Right forelimb (tissue), 1 donor: Measurements from ENCODE around the gene SHMT2.
A peak's percentile ranks its signal among the peaks of the same experiment; 100 is the strongest.

Experiments
- DNase-seq: peaks from one replicate; pipeline ENCODE4 v3.0.0-alpha.2; 2018

SHMT2 gene

DNA sequence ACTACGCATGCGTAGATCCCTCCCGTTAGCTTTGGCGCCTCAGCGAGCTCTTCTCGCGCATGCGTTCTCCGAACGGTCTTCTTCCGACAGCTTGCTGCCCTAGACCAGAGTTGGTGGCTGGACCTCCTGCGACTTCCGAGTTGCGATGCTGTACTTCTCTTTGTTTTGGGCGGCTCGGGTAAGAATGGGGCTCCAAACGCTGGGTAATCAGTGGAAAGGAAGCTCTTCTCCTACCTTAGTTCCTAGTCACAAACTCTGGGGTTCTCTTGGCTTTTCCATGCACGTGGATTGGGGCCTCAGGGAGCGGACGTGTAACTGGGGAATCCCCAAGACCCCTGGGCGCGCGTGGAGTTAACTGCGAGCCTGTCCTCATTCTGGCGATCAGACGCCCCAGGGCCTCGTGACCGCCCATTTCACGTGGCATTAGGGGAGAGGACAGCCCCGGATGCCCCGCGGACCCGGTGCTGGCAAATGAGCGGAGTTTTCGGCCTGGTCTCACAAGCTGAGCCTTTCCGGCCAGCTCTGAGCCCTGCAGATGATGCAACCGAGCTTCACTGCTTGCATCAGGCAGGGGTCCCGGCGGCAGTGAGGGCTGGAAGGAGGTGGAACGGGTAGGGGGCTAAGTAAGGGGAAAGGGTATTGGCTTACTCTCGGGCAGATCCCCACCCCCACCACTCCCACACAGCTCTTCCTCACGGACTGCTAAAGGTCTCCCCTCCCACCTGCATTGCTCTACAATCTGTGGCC, at the start of gene SHMT2:
TSS of gene SHMT2 (plus strand) at position 78 of the 747 bp plus-strand sequence. CDS start at position 146, 68 bp downstream.
- DNase-seq, result peak; percentile 92

DNA sequence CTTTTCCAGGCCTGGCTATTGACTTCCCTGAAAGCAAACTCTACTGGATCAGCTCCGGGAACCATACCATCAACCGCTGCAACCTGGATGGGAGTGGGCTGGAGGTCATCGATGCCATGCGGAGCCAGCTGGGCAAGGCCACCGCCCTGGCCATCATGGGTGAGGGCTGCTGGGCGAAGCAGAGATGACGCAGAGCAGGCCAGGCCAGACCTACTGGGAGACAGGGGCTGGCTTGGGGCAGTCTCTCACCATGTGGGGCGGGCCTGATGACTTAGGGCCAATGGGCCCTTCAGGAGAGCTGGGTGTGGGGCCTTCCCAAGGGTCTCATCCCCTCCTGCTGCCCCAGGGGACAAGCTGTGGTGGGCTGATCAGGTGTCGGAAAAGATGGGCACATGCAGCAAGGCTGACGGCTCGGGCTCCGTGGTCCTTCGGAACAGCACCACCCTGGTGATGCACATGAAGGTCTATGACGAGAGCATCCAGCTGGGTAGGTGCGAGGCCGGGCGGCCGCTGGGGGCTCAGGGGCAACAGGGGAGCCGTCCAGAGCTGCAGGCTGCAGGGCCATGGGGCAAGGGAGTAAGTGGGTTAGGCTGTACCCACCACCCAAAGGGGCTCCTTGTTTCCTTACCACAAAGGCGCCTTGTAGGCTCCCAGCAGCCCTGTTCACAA, 49.1 kb upstream of the SHMT2 start:
- DNase-seq, result no peak

DNA sequence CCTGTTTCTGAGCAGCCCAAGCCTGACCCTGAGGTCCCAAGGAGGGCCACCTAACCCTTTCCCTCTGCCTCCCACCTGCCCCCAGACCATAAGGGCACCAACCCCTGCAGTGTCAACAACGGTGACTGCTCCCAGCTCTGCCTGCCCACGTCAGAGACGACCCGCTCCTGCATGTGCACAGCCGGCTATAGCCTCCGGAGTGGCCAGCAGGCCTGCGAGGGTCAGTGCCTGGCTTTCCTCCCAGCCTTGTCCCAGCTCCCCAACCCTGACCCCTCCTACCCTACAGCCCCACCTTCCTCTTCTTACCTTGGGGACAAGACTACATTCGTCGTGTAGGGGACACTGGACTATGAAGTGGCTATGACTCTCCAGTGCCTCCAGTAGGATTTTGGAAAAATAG, 48.4 kb upstream of the SHMT2 start:
- no peak for DNase-seq

DNA sequence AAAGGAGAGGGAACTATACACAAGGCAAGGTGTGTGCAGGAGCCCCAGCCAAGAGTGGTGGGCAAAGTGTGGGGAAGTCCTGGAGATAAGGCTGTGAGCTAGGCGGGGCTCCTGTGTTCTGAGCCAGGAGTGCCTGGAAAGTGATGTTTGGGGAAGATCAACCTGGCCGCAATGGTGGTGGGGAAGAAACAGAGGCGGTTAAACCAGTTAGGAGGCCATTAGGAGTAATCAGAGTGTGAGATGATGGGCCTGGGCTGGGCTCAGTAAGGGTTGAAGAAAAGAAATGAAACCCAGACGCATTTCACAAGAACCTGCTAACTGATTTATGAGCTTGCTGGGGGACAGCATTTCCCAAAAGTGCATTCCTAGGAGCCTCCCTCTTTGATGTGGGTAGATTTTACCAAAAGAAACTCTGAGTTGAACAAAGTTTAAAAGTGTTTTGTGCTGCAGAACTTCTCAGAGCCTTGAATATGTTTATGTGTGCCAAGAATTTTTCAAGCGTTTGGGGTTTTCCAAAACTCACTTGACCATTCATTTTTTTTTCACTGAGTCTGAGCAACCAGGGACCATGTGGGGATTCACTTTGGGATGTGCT, 47.9 kb upstream of the SHMT2 start:
- no peak for DNase-seq

DNA sequence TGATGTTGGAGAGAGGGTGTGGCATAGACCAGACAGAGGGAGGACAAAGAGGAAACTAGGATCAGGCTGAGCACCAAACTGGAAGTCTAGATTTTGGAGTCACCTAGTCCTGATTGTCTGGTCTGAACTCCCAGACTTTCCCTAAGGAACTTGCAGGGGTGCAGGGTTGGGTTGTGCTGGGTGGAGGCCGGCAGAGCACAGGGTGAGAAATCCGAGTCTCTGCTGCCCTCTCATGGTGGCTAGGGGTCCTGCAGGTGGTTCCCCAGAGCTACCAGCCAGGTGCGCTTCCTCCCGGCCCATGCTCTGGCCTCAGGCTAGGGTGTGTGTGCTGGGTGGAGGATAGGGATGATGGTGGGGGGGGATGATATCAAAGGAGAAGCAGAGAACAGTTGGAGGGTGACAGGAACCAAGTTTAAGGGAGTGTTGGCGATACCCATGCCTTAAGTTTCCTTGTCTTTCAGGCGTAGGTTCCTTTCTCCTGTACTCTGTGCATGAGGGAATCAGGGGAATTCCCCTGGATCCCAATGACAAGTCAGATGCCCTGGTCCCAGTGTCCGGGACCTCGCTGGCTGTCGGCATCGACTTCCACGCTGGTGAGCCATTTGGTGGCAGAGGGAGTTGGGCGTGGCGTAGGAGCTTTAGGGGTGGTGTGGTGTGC, 46.5 kb upstream of the SHMT2 start:
- DNase-seq, result peak; percentile 87

DNA sequence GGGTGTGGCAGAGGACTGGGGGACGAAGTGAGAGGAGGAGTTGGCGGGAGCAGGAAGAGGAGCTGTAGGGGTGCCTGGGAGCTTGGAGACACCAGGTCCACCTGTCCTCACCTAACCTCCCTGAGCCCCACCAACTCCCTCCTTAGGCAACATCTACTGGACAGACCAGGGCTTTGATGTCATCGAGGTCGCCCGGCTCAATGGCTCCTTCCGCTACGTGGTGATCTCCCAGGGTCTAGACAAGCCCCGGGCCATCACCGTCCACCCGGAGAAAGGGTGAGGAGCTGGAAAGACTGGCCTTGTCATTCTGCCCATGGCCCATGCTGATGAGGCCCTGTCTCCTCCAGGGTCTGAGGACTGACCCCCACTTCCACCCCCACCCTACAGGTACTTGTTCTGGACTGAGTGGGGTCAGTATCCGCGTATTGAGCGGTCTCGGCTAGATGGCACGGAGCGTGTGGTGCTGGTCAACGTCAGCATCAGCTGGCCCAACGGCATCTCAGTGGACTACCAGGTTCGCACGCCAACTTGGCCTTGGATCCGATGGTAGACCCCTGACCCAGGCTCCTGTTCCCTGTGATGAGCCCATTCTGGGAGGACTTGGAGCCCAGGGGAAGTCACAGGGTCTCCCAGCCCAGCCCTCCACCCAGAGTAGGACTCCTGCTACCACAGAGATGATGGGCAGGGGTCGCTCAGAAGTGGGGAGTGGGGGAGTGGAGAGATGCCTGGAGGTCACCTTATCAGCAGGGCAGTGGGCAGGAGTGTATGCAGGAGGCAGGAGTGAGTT, 45.4 kb upstream of the SHMT2 start:
- no peak for DNase-seq

DNA sequence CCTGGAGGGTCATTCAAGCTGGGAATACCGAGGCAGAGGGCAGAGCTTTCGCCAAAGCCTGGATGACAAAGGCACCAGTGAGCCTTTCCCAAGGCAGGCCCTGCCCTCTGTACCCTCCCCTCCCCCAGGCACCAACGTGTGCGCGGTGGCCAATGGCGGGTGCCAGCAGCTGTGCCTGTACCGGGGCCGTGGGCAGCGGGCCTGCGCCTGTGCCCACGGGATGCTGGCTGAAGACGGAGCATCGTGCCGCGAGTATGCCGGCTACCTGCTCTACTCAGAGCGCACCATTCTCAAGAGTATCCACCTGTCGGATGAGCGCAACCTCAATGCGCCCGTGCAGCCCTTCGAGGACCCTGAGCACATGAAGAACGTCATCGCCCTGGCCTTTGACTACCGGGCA, 44.1 kb upstream of the SHMT2 start:
- DNase-seq, result no peak

DNA sequence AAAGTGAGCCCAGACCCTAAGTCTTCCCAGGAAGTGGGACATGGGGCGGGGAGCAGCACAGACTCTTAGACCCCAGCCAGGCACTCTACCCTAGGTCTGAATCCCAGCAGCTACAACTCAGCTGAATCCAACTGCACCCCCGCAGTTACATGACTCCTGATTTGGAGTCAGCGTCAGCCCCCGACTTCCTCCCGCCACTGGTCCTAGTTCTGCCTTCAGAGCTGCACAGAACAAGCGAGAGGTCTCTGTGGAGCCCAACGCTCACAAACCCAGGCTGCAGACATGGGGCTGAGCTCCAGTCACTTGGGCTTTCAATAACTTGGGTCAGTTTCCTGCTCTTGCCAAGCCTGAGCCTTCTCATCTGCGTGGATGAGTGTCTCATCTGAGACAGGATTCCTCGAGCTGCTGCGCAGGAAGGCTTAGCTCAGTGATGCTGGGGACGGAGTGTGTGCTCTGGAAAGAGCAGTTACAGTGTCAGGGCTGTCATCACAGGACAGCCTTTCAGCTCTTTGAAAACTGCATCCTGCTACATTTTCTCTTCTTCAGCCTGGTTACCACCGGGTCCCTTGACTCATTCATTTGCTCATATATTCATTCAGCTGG, 43.5 kb upstream of the SHMT2 start:
- DNase-seq, result no peak

DNA sequence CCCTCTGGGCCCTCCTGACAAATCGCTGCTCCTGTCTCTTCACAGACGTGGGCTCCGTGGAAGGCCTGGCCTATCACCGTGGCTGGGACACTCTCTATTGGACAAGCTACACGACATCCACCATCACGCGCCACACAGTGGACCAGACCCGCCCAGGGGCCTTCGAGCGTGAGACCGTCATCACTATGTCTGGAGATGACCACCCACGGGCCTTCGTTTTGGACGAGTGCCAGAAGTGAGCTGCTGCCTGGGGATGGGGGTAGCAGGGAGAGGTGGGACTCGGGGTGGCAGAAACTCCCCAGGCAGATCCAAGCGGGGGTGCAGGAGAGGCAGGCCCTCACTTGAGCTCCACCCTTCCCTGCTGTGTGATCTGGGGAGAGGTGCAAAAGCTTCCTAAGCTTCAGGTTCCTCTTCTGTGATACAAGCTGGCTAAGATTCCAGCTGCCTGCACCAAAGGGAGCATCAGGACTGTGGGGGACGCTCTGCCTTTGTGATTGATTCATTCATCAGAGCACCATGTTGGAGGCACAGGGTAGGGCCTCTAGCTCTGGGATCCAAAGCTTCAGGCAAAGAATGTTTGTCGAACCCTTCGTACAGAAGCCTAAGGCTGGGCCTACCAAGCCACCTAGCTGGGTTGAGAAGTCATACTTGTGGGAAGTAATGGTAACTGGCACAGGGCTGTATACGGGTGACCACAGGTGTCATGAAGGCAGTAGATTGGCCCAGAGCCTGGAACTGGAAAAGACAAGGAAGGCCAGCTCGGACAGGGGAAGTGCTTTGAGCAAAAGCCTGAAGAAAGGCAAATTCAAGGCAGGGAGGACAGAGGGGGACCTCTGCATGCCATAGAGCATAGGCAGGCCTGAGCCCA, 42.1 kb upstream of the SHMT2 start:
- DNase-seq, result no peak

DNA sequence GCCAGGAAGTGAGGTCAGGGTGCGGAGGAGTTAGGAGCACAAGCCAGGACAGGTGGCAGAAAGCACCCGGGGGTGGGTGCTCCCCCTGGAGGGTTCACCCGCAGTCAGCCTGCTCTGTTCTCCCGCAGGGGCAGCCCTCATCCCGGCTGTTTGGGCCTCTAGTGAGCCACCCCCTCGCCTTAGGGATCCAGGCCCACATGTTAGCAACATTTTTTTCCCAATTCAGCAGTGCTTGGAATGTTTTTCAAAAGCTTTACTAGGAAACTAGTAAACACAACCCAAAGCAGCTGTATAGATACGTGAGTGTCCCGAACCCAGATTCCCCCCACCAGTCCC, 41.5 kb upstream of the SHMT2 start:
- no peak for DNase-seq

DNA sequence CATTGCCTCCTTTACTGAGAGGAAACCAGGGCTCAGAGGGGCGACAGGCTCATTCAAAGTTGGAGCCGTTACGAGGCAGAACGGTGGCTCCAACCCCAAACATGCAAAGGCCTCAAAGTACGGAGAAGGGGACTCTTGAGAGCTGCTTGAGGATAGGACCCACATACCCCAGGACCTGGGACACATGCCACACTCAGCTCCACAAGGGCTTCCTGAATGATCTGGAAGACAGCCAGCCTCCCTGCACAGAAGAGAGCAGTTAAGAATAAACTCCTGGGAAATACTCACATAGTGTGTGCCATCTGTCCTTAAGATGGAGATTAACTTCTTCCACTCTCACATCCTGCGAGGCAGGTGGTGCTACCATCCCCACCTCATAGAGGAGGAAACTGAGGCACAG, 39.5 kb upstream of the SHMT2 start:
- DNase-seq, result no peak

DNA sequence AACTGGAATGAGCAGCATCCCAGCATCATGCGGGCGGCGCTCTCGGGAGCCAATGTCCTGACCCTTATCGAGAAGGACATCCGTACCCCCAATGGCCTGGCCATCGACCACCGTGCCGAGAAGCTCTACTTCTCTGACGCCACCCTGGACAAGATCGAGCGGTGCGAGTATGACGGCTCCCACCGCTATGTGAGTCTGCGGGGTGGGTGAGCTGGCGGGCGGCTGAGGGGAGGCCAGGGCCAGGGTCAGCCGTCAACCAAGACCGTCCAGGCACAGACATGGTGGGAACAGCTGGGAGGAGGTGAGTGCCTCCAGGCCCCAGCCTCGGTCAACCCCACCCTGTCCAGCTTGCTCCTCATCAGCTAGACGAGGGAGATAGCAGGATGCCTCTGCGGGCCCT, 38.7 kb upstream of the SHMT2 start:
- DNase-seq, result no peak

DNA sequence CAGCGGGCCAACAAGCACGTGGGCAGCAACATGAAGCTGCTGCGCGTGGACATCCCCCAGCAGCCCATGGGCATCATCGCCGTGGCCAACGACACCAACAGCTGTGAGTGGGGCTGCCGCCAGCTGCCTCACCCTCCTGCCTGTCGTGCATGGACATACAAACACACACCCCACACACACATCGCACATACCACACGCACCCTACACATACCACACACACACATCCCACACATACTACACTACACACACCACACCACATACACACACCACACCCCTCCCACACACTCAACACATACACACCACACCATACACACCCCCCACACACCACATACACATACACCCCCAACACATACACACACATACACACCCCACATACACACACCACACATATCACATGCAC, 38.1 kb upstream of the SHMT2 start:
- DNase-seq, result no peak

DNA sequence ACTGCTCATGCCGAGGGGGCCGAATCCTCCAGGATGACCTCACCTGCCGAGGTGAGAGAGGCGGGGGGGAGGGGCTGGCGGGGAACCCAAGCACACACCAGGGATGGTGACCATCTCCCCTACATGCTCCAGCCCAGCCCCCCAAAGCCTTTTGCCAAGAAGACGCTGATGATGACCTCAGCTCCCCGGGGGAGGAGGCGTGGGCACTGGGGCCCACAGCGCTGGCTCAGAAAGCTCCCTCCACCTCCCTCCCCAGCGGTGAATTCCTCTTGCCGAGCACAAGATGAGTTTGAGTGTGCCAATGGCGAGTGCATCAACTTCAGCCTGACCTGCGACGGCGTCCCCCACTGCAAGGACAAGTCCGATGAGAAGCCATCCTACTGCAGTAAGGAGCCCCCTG, 36.6 kb upstream of the SHMT2 start:
- DNase-seq, result no peak

DNA sequence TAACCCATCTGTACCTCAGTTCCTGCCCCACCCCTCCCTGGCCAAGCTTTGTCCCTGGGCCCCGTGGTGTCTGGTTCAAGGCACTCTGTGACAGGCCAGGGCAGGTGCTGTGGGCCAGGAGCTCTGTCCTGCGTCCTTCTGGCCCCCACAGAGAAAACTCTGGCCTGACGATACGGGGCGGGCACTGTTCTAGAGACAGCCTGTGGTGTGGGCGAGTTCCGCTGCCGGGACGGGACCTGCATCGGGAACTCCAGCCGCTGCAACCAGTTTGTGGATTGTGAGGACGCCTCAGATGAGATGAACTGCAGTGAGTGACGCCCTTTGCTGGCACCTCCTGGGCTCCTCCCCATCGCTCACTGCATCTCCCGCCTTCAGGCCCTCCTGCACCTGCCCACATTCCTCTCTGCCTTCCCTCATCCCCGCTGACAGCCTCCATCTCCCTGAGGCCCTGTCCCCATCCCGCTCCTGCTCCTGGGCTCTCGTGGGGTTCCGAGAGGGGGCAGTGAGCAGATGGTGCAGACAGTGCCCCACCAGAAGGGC, 35.7 kb upstream of the SHMT2 start:
- DNase-seq, result no peak

DNA sequence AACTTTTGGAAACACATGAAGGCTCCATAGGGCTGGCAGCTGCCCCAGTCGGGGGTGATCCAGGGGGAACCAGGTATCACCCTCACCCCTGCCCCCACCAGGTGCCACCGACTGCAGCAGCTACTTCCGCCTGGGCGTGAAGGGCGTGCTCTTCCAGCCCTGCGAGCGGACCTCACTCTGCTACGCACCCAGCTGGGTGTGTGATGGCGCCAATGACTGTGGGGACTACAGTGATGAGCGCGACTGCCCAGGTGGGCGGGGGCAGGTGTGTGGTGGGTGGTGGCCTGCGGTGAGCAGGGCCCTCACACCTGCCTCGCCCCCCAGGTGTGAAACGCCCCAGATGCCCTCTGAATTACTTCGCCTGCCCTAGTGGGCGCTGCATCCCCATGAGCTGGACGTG, 35.3 kb upstream of the SHMT2 start:
- DNase-seq, result no peak

DNA sequence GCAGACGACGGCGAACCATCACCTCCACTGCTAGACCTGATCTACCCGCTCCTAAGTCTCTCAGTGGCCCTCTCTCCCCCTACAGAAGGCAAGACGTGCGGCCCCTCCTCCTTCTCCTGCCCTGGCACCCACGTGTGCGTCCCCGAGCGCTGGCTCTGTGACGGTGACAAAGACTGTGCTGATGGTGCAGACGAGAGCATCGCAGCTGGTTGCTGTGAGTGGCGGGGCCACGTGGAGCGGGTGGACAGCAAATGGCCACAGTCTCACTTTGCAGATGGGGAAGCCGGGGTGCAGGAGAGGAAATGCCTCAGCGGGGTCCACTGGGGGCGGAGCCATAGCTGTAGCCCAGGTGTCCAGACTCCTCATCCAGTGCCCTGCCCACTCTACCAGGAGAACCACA, 34.3 kb upstream of the SHMT2 start:
- no peak for DNase-seq

DNA sequence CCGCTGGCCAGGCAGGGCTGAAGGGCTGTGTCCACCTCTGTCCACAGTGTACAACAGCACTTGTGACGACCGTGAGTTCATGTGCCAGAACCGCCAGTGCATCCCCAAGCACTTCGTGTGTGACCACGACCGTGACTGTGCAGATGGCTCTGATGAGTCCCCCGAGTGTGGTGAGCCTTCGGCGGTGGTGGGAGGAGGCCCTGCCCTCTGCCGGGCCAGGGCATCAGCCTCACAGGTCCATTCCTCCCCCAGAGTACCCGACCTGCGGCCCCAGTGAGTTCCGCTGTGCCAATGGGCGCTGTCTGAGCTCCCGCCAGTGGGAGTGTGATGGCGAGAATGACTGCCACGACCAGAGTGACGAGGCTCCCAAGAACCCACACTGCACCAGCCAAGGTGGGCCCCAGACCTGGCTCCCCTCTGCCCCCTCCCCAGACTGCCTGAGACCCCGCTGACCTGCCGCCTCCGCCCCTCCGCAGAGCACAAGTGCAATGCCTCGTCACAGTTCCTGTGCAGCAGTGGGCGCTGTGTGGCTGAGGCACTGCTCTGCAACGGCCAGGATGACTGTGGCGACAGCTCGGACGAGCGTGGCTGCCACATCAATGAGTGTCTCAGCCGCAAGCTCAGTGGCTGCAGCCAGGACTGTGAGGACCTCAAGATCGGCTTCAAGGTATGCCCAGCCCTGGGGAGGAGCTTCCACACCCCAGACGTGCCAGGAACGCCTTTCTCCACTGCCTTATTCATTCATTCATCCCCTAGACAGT, 33.7 kb upstream of the SHMT2 start:
- no peak for DNase-seq

DNA sequence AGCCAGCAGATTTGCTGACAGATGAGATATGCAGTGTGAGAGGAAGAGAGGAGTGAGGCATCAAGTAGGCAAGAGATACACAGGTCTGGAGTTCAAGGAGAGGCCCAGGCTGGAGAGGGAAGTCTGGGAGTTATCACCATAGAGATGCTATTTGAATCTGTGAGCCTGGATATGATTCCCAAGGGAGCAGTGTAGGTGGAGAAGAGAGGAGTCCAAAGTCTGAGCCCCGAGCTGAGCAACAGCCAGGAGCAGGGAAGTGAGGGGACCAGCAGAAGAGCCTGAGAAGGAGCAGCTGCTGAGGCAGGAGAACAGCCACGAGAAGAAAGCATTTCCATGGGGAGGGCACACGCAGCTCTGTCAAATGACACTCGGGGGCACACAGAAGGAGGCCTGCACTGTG, 33.1 kb upstream of the SHMT2 start:
- no peak for DNase-seq

DNA sequence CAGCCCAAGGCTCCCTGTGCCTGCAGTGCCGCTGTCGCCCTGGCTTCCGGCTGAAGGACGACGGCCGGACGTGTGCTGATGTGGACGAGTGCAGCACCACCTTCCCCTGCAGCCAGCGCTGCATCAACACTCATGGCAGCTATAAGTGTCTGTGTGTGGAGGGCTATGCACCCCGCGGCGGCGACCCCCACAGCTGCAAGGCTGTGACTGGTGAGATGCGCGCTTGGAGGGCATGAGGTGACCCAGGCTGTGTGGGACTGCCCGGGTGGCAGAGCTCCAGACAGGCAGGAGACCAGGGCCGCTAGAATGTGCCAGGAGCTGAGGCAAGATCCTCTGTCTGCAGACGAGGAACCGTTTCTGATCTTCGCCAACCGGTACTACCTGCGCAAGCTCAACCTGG, 32.6 kb upstream of the SHMT2 start:
- DNase-seq, result no peak

DNA sequence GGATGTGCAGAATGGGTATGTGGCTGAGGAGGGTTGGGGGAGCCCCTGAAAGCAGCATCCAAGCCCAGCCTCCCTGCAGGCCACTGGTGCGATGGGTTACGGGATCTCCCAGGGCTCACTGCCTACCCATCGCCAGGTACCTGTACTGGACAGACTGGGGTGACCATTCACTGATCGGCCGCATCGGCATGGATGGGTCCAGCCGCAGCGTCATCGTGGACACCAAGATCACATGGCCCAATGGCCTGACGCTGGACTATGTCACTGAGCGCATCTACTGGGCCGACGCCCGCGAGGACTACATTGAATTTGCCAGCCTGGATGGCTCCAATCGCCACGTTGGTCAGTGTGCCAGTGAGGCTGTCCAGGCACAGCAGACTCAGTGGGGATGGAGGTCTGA, 31.2 kb upstream of the SHMT2 start:
- DNase-seq, result no peak
